ENCODE measurements around the gene BIRC5.

DNA sequence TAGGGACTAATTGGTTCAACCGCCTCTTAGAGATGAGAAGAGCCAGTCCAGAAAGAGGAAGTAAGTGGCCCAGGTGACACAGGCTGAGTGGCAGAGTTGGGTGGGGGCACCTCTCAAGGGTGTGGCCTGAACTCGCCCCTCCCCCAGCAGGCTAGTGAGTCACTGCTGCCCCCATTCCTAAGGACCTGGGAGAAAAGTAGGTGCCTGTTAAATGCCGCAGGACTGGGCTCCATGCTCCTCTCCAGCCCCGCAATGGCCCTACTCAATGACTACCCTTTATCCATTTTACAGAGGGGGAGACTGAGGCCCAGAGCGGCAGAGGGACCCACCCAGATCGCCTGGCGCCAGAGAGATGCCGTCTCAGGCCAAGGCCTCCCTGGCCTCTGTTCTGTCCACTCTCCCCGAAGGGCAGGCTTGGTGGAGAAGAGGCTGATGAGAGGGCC is 25.5 kb downstream of the BIRC5 start:
- TF ChIP-seq, protein P1, sequence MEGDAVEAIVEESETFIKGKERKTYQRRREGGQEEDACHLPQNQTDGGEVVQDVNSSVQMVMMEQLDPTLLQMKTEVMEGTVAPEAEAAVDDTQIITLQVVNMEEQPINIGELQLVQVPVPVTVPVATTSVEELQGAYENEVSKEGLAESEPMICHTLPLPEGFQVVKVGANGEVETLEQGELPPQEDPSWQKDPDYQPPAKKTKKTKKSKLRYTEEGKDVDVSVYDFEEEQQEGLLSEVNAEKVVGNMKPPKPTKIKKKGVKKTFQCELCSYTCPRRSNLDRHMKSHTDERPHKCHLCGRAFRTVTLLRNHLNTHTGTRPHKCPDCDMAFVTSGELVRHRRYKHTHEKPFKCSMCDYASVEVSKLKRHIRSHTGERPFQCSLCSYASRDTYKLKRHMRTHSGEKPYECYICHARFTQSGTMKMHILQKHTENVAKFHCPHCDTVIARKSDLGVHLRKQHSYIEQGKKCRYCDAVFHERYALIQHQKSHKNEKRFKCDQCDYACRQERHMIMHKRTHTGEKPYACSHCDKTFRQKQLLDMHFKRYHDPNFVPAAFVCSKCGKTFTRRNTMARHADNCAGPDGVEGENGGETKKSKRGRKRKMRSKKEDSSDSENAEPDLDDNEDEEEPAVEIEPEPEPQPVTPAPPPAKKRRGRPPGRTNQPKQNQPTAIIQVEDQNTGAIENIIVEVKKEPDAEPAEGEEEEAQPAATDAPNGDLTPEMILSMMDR (IDR thresholded peaks at IDR 0.05), result no peak
- TF ChIP-seq POLR2AphosphoS5 (IDR thresholded peaks at IDR 0.05) (no peak), EP300 (IDR thresholded peaks at IDR 0.05; ENCODE audit: low read depth) (no peak), POLR2A (IDR thresholded peaks at IDR 0.05) (no peak)
